NCI-H2171 treated with DMSO at 0.1 percent for 48 hours (cell line): Measurements from ENCODE around the gene CATSPERE.
"Not testable (repeated sequence)": the region's sequence is repeated elsewhere in the genome, so short reads cannot be mapped to it uniquely, and the experiment has no call there.

Experiments used
- DNase-seq: peaks from one replicate; lab custom pipeline; 2025; lab: John Stamatoyannopoulos, UW

CATSPERE gene

DNA sequence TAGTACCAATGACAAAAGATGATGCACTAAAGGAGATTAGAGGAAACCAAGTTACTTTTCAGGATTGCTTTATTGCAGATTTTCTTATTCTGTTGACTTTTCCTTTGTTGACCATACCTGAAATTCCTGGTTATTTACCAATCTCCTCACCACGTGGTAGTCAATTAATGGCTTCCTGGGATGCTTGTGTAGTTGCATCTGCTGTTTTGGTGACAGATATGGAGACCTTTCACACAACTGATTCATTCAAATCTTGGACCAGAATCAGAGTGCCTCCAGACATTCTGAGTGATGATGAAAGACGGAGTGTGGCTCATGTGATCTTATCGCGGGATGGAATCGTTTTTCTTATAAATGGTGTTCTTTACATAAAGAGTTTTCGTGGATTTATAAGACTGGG lies 91.3 kb downstream of the CATSPERE start:
- DNase-seq, result no peak

DNA sequence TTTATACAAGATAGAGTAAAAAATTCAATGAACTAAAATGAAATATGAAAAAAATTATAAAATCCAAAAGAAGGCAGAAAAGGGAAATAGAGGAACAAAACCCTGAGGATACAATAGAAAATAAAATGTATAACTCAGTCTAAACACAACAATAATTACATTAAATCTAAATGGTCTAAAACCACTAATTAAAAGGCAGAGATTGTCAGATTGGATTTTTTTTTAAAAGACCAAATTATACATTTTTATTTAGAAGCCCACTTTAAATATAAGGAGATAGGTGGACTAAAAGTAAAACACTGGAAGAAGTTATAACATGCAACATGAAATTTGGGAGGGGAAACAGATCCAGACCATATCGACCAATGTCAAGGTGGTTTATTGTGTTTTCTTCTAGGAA lies 95.2 kb downstream of the CATSPERE start:
- DNase-seq, result no peak

DNA sequence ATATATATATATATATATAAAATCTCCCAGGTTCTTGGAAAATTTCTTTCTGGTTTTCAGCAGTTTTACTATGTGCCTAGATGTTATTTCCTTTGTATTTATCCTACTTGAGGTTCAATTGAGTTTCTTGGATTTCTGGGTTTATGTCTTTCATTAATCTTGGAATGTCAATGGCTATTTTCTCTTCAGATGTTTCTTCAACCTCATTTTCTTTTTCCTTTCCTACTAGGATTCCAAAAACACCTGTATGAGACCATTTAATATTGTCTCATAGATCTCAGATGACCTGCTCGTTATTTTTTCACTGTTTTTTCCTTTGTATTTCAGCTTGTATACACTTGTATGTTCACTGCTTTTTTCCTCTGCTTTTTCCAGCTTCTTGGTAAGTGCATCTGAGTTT lies 96.5 kb downstream of the CATSPERE start:
- DNase-seq, result no peak

DNA sequence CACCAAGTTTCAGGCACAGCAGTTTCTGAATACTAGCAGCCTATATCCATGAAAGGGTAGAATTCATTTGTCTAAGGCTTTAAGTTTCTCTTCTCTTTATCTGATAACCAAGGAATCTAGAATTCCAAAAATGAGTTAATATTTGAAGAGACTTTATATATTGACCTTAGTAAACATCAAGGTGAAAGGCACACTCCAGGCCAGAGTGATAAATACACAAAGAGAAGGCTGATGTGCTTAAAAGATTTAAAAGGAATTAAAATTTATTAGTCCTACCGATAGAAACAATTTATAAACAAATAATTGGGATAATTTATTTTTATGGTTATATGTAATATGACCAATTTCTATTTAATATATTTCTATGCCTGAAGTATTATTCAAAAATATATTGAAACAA lies 98.5 kb downstream of the CATSPERE start:
- no peak for DNase-seq

DNA sequence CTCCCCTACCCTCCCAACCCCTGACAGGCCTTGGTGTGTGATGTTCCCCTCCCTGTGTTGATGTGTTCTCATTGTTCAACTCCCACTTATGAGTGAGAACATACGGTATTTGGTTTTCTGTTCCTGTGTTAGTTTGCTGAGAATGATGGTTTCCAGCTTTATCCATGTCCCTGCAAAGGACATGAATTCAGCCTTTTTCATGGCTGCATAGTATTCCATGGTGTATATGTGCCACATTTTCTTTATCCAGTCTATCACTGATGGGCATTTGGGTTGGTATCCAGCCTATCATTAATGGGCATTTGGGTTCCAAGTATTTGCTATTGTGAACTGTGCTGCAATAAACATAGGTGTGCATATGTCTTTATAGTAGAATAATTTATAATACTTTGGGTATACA lies 101.8 kb downstream of the CATSPERE start:
- not testable (repeated sequence) for DNase-seq

DNA sequence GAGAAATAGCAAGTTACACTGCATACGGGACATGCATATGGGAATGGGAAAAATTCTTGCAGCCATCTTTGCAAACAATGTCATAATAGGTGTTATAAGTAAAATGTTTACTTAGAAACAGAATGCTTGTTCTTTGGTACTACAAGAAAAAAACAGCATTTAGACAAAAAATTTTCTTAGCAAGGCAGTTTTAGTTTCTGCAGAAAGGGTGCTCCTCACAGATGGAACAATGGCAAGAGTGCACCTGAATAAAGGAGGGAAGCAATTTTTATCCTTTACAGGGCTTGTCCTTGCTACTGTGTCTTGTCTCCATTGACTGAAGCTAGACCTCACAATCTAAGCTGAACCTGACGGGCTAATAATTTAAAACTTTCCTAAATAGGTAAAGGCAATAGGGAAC lies 112.7 kb downstream of the CATSPERE start:
- DNase-seq, result no peak

DNA sequence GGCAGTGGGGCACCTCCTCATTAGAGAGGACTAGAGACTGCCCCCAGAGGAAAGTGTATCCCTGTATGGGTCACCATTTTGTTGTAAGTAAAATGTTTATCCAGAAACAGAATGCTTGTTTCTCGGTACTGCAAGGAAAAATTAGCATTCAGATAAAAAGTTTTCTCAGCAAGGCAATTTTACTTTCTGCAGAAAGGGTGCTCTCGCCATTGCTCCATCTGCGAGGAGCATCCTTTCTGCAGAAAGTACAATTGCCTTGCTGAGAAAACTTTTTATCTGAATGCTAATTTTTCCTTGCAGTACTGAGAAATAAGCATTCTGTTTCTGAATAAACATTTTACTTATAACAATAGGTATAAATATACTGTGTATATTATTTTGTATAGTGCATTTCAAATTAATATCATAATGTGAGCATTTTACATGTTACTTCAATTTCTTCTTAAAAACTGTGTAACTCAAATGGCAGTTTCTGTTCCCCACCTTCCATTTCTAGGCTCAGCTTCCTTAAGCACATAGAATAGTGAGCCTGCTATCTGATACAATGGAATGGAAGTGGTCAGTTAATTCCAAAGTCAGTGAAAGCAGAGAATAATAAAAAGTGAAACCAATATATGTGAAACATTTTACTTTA lies 115.3 kb downstream of the CATSPERE start:
- DNase-seq, result no peak

DNA sequence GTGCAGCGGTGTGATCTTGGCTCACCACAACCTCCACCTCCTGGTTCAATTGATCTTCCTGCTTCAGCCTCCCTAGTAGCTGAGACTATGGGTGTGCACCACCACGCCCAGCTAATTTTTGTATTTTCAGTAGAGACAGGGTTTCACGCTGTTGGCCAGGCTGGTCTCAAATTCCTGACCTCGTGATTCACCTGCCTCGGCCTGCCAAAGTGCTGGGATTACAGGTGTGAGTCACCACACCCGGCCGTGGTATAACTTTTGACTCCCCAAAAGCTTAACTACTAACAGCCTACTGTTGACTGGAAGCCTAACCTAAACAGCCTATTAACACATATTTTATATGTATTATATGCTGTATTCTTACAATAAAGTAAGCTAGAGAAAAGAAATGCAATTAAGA lies 117.1 kb downstream of the CATSPERE start:
- not testable (repeated sequence) for DNase-seq

GRCh38 chr1:244583358-244583982 lies 122.4 kb downstream of the CATSPERE start:
- DNase-seq, result no peak

GRCh38 chr1:244585867-244586266 lies 124.8 kb downstream of the CATSPERE start:
- no peak for DNase-seq

DNA sequence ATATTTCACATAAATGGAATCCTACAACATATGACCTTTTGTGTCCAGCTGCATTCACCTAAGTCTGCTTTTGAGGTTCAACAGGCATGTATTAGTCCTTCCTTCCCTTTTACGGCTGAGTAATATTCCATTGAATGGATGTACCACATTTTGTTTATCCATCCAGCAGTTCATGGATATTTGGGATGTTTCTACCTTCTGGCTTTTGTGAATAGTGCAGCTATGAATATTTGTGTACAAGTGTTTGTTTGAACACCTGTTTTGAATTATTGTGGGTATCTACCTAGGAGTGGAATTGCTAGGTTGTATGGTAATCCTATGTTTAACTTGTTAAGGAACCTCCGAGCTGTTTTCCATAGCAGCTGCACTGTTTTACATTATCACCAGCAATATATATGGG lies 129.6 kb downstream of the CATSPERE start:
- no peak for DNase-seq

GRCh38 chr1:244598611-244599010 lies 137.5 kb downstream of the CATSPERE start:
- DNase-seq, result no peak

GRCh38 chr1:244599937-244600350 lies 138.9 kb downstream of the CATSPERE start:
- DNase-seq, result no peak

GRCh38 chr1:244601336-244601735 lies 140.3 kb downstream of the CATSPERE start:
- no peak for DNase-seq

DNA sequence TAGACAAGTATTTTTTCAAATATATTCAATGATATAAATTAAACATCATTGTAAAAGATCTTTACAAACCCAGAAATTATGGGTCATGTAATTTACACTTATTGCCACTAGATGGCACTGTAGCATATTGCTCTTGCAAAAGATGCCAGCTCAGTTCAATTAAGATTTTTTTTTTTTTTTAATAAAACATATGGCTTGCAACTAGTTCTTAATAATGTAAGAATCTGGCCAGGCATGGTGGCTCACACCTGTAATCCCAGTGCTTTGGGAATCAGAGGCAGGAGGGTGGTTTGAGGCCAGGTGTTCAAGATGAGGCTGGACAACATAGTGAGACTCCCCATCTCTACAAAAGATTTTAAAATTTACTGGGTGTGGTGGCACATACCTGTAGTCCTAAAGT lies 142.4 kb downstream of the CATSPERE start:
- peak; percentile 69 for DNase-seq

- no peak for DNase-seq
Observed at GRCh38 chr1:244605835-244606370, 144.8 kb downstream of the CATSPERE start.

GRCh38 chr1:244614113-244614836 lies 153.2 kb downstream of the CATSPERE start:
- DNase-seq, result no peak

DNA sequence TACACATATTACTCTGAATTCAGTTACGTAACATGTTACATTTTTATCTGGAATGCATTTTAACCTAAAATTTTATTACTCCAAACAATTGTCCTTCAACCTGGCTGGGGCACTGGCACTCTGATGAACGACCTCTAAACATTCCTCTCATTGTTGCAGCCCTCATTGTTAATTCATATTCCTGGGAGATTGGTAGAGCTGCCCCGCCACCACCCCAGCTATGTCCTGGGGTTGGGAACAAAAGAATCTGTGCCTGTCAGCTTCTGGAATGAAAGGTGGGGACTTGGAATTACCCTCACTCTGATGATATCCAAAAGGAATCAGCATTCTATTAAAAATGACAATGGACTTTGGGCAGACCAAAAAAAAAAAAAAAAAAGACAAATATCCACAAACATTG lies 153.8 kb downstream of the CATSPERE start:
- no peak for DNase-seq

DNA sequence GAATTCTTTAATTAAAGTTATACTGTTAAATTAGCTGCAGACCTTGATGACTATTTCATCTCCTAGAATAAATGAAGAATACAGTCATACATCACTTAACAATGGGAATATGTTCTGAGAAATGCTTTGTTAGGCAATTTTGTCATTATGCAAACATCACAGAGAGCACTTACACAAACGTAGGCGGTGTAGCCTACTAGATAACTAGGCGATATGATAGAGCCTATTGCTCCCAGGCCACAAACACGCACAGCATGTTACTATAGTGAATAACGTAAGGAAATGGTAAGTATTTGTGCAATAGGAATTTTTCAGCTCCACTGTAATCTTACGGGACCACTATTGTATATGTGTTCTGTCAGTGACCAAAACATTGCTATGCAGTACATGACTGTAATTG lies 154.2 kb downstream of the CATSPERE start:
- DNase-seq, result no peak

DNA sequence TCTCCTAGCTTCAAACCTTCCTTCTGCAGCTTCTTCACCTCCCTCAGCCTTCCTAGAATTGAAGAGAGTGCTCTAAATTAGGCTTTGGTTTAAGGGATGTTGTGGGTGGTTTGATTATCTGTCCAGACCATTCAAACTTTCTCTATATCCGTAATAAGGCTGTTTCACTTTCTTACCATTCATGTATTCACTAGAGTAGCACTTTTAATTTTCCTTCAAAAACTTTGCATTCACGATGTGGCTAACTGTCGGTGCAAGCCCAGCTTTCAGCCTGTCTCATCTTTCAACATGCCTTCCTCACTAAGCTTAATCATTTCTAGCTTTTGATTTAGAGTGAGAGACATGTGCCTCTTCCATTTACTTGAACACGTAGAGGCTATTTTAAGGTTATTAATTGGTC lies 165.6 kb downstream of the CATSPERE start:
- DNase-seq, result no peak

DNA sequence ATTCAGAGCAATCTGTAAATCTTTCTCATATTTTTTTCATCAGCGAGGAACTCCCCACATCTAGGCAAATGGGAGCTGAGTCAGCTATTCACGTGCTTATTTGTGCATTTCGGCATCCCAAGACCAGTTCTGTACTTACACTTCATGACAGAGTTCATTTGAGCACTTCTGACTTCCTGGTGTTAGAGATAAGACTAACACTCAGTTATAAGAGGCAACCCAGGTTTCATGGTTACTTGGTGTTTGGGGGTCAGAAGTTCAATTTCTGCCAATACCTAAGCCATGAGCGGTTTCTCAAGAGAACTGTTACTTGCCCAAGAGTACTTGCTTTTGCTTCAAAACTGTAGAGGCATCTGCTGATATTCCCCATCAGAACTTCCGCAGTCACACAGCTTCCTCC lies 167.7 kb downstream of the CATSPERE start:
- no peak for DNase-seq

GRCh38 chr1:244633140-244633539 lies 172.1 kb downstream of the CATSPERE start:
- no peak for DNase-seq

GRCh38 chr1:244634546-244634945 lies 173.5 kb downstream of the CATSPERE start:
- DNase-seq, result no peak
